Gastrocnemius medialis (tissue), 4 donors: ENCODE data around the gene SLC15A3. TPM values are rescaled to one million over a fixed set of nuclear protein-coding genes. Genes with fewer than 3 reads are reported as not detected.

Experiments
- ATAC-seq, 2 donors: fragments of 150-250 bp; one replicate each; pipeline ENCODE4 v1.9.1; 2016
- DNase-seq, 2 donors: peaks; one replicate each; pipeline ENCODE4 v3.0.0-alpha.2; 2019
- H3K27ac ChIP-seq, 4 donors: fragments of 200-600 bp; sonication (generic); 1 replicate in 1 of 4; 2 replicates in 3 of 4; pipeline ENCODE4 v1.5.1; 2016 to 2018; ENCODE audit warnings: mild to moderate bottlenecking in 2 of 4, moderate library complexity in 1 of 4
- H3K27me3 ChIP-seq, 3 donors: fragments of 200-600 bp; sonication (generic) in 2 of 3; 1 replicate in 1 of 3; 2 replicates in 2 of 3; pipeline versions ENCODE4 v1.5.1 to v1.6.0; 2016 to 2019; ENCODE audit warnings: mild to moderate bottlenecking in 1 of 3, moderate library complexity in 1 of 3
- H3K36me3 ChIP-seq, 2 donors: fragments of 200-600 bp; sonication (generic) in 1 of 2; one replicate each; pipeline ENCODE4 v1.5.1; 2017 to 2018
- H3K4me1 ChIP-seq, 2 donors: fragments of 200-600 bp; sonication (generic) in 1 of 2; one replicate each; pipeline ENCODE4 v1.5.1; 2016 to 2017; ENCODE audit warnings: mild to moderate bottlenecking in 2 of 2
- H3K4me3 ChIP-seq, 4 donors: fragments of 200-600 bp; sonication (generic) in 3 of 4; 1 replicate in 1 of 4; 2 replicates in 3 of 4; pipeline ENCODE4 v1.5.1; 2016 to 2019; ENCODE audit warnings: mild to moderate bottlenecking in 2 of 4
- H3K9me3 ChIP-seq, 3 donors: fragments of 200-600 bp; sonication (generic) in 2 of 3; 1 replicate in 1 of 3; 2 replicates in 2 of 3; pipeline ENCODE4 v1.5.1; 2016 to 2019
- CTCF ChIP-seq, 5 experiments: fragments of 450-650 bp in 3 of 5; fragments of 200-600 bp in 2 of 5; sonication (generic) in 2 of 5; IDR thresholded peaks in 4 of 5; conservative IDR thresholded peaks in 1 of 5; 1 replicate in 4 of 5; 2 replicates in 1 of 5; pipeline ENCODE4 v1.5.1; 2016 to 2019; ENCODE audit warnings: antibody characterized with exemption in 5 of 5, mild to moderate bottlenecking in 3 of 5, moderate library complexity in 3 of 5
- POLR2A ChIP-seq, 2 donors: fragments of 450-650 bp; IDR thresholded peaks; one replicate each; pipeline ENCODE4 v1.6.1; 2017; ENCODE audit warnings: antibody characterized with exemption in 2 of 2, mild to moderate bottlenecking in 2 of 2, moderate library complexity in 2 of 2
- in situ Hi-C, 4 donors: fragments of 200-750 bp; cut with MboI; loops; one replicate each; pipeline versions ENCODE4 v1.15.0 to v1.8.0; 2017; ENCODE audit warnings: low sequenced_read_pairs in 4 of 4
- intact Hi-C: fragments of 100-400 bp; cut with DNase I; formaldehyde crosslinking; loops from one replicate; pipeline ENCODE4 v1.15.1; 2023; ENCODE audit warnings: low total_unique reads
- total RNA-seq, 4 donors: library from RNA; depleted of rRNA; stranded (reverse); fragments of >200 nt; gene quantifications; one replicate each; pipeline versions ENCODE4 v1.1.0 to v1.2.3, GENCODE V29; 2016

Gene SLC15A3
- total RNA-seq, 4 donors from 2014 or later, result 2.8 to 6.9 (median 6.0) TPM

DNA sequence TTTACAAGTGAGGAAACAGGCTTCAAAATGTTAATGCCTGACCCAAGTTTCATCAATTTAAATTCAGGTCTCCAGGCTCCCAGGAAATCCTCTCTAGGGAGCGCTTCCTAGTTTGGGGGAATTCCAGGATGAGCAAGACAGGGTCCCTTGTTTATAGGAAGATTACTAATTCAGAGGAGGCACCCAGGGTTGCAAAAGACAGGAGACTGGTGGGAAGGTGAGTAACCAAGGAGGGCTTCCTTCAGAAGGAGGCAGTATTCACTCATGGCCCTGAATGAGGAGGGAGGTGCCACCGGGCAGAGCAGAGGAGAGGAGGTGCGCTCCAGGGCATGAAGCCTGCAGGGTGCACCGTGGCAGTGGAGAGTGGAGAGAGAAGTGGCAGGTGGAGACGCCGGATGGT lies 26.1 kb downstream of the SLC15A3 start:
- Histone ChIP-seq H3K27me3 (peaks cover 10 to 29% (median 21%) of the 10 kb centered on the region in 3 donors), H3K4me1 (peaks cover 6 to 16% of the 10 kb centered on the region in 2 donors), H3K4me3 (no peak overlapping the region), H3K36me3 (peaks cover 0 to 22% of the 10 kb centered on the region in 2 donors), H3K27ac (no peak overlapping the region), H3K9me3 (no peaks in the 10 kb centered on the region)
- ATAC-seq (no peak), DNase-seq (no peak)
- TF ChIP-seq CTCF (IDR thresholded peaks at IDR 0.05 in 4 of 5, conservative IDR thresholded peaks at IDR 0.05 in 1 of 5) (no peak), POLR2A (IDR thresholded peaks at IDR 0.05) (no peak)
- intact Hi-C loops (no loop called here), in situ Hi-C loops (no loop called here)

DNA sequence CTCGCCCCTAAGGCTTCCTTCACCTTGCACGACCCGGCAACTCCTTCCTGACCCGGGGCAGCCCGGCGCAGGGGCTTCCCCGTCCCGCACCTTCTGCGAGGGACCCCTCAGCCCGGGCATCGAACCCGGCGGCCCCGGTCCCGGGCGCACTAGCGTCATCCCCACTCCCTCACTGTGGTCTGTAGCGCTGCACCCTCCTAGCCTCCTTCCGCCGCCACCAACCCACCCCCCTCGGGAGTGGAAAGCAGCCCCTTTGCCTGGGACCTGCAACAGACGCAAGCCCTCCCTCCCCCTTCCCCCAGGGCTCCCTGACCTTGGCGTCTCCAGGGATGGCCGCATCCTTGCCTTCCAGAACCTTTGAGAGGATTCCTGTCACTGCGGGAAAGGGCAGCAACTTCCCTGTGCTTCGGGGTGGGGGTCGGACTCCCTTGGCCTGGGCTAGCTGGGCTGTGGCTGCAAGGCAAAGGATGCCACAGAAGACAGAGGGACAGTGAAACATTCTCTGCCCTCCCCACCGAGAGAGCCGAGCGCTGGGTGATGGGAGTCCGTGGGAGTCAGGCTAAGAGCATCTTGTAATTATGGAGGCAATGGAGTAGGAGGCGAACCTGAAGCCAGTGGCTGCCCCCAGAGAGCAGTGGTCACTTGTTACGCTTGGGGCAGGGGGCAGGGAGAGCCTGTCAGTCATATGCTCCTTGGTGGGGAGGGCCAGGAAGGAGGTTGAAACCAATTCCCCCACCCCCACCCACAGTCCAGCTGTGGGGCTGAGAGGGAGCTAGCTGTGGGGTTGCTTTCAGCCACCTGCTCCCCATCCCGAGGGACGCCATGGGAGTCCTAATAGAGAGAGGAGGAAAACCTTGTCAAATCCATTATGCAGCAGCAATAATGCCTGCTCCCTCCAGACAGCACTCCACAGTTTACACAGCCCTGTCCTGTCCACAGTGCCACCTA lies 26.8 kb downstream of the SLC15A3 start:
- Histone ChIP-seq H3K9me3 (no peaks in the 10 kb centered on the region), H3K4me3 (peak overlapping the region; percentile 57 to 70 (median 62)), H3K27ac (peak overlapping the region in 1 of 4 donors; percentile 20), H3K27me3 (peaks cover 10 to 29% (median 21%) of the 10 kb centered on the region in 3 donors), H3K4me1 (peaks cover 6 to 17% of the 10 kb centered on the region in 2 donors), H3K36me3 (peaks cover 0 to 29% of the 10 kb centered on the region in 2 donors)
- ATAC-seq (no peak), DNase-seq (no peak)
- intact Hi-C loops (no loop called here), in situ Hi-C loops (loop anchor here in 1 of 4 donors (25.0 kb wide), 1 partner anchor 237 kb away; the partner anchor contains the start of gene VPS37C)
- TF ChIP-seq CTCF (IDR thresholded peaks at IDR 0.05 in 4 of 5, conservative IDR thresholded peaks at IDR 0.05 in 1 of 5) (no peak), POLR2A (IDR thresholded peaks at IDR 0.05) (no peak)

- Histone ChIP-seq H3K4me3 (peak within 1 kb of the TSS; percentile 57 to 70 (median 62)), H3K27me3 (peaks cover 10 to 29% (median 21%) of the 10 kb centered on the region in 3 donors), H3K4me1 (peaks cover 10 to 26% of the 10 kb centered on the region in 2 donors), H3K9me3 (no peaks in the 10 kb centered on the region), H3K36me3 (peaks cover 0 to 36% of the 10 kb centered on the region in 2 donors), H3K27ac (peak within 1 kb of the TSS in 2 of 4 donors; percentile 20 to 52)
- TF ChIP-seq POLR2A (IDR thresholded peaks at IDR 0.05) (no peak), CTCF (IDR thresholded peaks at IDR 0.05 in 4 of 5, conservative IDR thresholded peaks at IDR 0.05 in 1 of 5) (no peak)
- intact Hi-C loops, result no loop called here
- DNase-seq (peak in 1 of 2 donors; percentile 55), ATAC-seq (peak; percentile 55 to 68)
- in situ Hi-C loops, result loop anchor here in 1 of 4 donors (25.0 kb wide), 1 partner anchor 238 kb away; the partner anchor contains the start of gene VPS37C
These were observed 27.7 kb downstream of the SLC15A3 start, which contains the start of gene TMEM132A for GRCh38 chr11:60924110-60924905. Gene TMEM132A (plus strand): TSS chr11:60924460. CDS start chr11:60924634, 174 bp downstream.

DNA sequence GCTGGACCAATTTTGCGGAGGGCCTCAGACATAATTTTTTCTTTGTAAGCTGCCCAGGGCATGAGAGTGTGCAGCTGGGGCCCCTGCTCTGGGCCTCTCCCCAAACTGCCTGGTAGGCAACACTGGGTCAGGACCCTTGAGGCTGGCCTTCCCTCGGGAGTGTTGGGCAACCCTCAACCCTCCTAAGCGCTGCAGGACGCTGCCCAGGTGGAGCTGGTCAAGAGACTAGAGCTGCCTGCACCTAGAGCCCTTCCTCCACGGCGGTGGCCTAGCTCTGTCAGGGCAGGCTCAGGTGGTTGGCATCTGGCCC lies 28.2 kb downstream of the SLC15A3 start:
- Histone ChIP-seq H3K9me3 (no peaks in the 10 kb centered on the region), H3K27me3 (peaks cover 10 to 29% (median 21%) of the 10 kb centered on the region in 3 donors), H3K4me1 (peaks cover 16 to 31% of the 10 kb centered on the region in 2 donors), H3K36me3 (peaks cover 0 to 36% of the 10 kb centered on the region in 2 donors), H3K27ac (no peak overlapping the region), H3K4me3 (peak overlapping the region; percentile 57 to 70 (median 62))
- TF ChIP-seq CTCF (IDR thresholded peaks at IDR 0.05 in 4 of 5, conservative IDR thresholded peaks at IDR 0.05 in 1 of 5), result no peak
- TF ChIP-seq POLR2A (IDR thresholded peaks at IDR 0.05), result no peak
- ATAC-seq (no peak), DNase-seq (no peak)
- in situ Hi-C loops (loop anchor here in 1 of 4 donors (25.0 kb wide), 1 partner anchor 239 kb away; the partner anchor contains the start of gene VPS37C), intact Hi-C loops (no loop called here)
